ENCODE data around the gene TUBA1A. TPM values are rescaled to one million over a fixed set of nuclear protein-coding genes. Genes with fewer than 3 reads are reported as not detected.
"Not testable (repeated sequence)": the region's sequence is repeated elsewhere in the genome, so short reads cannot be mapped to it uniquely, and the experiment has no call there.

TUBA1A gene
- 433 TPM for polyA plus RNA-seq (ENCODE audit: insufficient read length)
- long read RNA-seq, donor 1, transcript TUBA1A-202 (4 exons, 1,915 nt) = major isoform, 330 of 374 reads
- long read RNA-seq, donor 1, transcript TUBA1A-206 (2 exons, 696 nt) = minor isoform, 5 of 374 reads
- long read RNA-seq, donor 1, transcript TUBA1A-207 (3 exons, 1,384 nt) = minor isoform, 15 of 374 reads
- long read RNA-seq, donor 1, transcript TUBA1A-201 (4 exons, 1,887 nt) = minor isoform, 10 of 374 reads
- long read RNA-seq, donor 1, partial matches to known transcripts = 0 of 374 reads
- long read RNA-seq, donor 1, other reads (novel, unspliced or antisense) = 11 of 374 reads
- long read RNA-seq, donor 2, transcript TUBA1A-207 (3 exons, 1,384 nt) = minor isoform, 7 of 283 reads
- long read RNA-seq, donor 2, transcript TUBA1A-202 (4 exons, 1,915 nt) = major isoform, 262 of 283 reads
- long read RNA-seq, donor 2, transcript TUBA1A-201 (4 exons, 1,887 nt) = minor isoform, 6 of 283 reads
- long read RNA-seq, donor 2, partial matches to known transcripts = 0 of 283 reads
- long read RNA-seq, donor 2, other reads (novel, unspliced or antisense) = 0 of 283 reads
- long read RNA-seq, donor 3, transcript TUBA1A-207 (3 exons, 1,384 nt) = minor isoform, 13 of 241 reads
- long read RNA-seq, donor 3, transcript TUBA1A-202 (4 exons, 1,915 nt) = major isoform, 219 of 241 reads
- long read RNA-seq, donor 3, partial matches to known transcripts = 0 of 241 reads
- long read RNA-seq, donor 3, other reads (novel, unspliced or antisense) = 0 of 241 reads
- long read RNA-seq, donor 4, transcript TUBA1A-207 (3 exons, 1,384 nt) = minor isoform, 7 of 32 reads
- long read RNA-seq, donor 4, transcript TUBA1A-202 (4 exons, 1,915 nt) = major isoform, 22 of 32 reads
- long read RNA-seq, donor 4, partial matches to known transcripts = 0 of 32 reads
- long read RNA-seq, donor 4, other reads (novel, unspliced or antisense) = 0 of 32 reads
- long read RNA-seq, donor 5, transcript TUBA1A-205 (3 exons, 673 nt) = minor isoform, 6 of 442 reads
- long read RNA-seq, donor 5, transcript TUBA1A-202 (4 exons, 1,915 nt) = major isoform, 397 of 442 reads
- long read RNA-seq, donor 5, transcript TUBA1A-207 (3 exons, 1,384 nt) = minor isoform, 23 of 442 reads
- long read RNA-seq, donor 5, transcript TUBA1A-201 (4 exons, 1,887 nt) = minor isoform, 10 of 442 reads
- long read RNA-seq, donor 5, partial matches to known transcripts = 0 of 442 reads
- long read RNA-seq, donor 5, other reads (novel, unspliced or antisense) = 0 of 442 reads
- long read RNA-seq, donor 6, transcript TUBA1A-202 (4 exons, 1,915 nt) = major isoform, 415 of 460 reads
- long read RNA-seq, donor 6, transcript TUBA1A-206 (2 exons, 696 nt) = minor isoform, 5 of 460 reads
- long read RNA-seq, donor 6, transcript TUBA1A-207 (3 exons, 1,384 nt) = minor isoform, 26 of 460 reads
- long read RNA-seq, donor 6, transcript TUBA1A-205 (3 exons, 673 nt) = minor isoform, 10 of 460 reads
- long read RNA-seq, donor 6, partial matches to known transcripts = 0 of 460 reads
- long read RNA-seq, donor 6, other reads (novel, unspliced or antisense) = 0 of 460 reads
- long read RNA-seq, donor 7, transcript TUBA1A-207 (3 exons, 1,384 nt) = minor isoform, 23 of 364 reads
- long read RNA-seq, donor 7, transcript TUBA1A-202 (4 exons, 1,915 nt) = major isoform, 314 of 364 reads
- long read RNA-seq, donor 7, transcript TUBA1A-206 (2 exons, 696 nt) = minor isoform, 6 of 364 reads
- long read RNA-seq, donor 7, transcript TUBA1A-201 (4 exons, 1,887 nt) = minor isoform, 7 of 364 reads
- long read RNA-seq, donor 7, partial matches to known transcripts = 0 of 364 reads
- long read RNA-seq, donor 7, other reads (novel, unspliced or antisense) = 5 of 364 reads
- long read RNA-seq, donor 8, transcript TUBA1A-207 (3 exons, 1,384 nt) = minor isoform, 6 of 133 reads
- long read RNA-seq, donor 8, transcript TUBA1A-202 (4 exons, 1,915 nt) = major isoform, 117 of 133 reads
- long read RNA-seq, donor 8, partial matches to known transcripts = 0 of 133 reads
- long read RNA-seq, donor 8, other reads (novel, unspliced or antisense) = 0 of 133 reads

- DNase-seq = peak; percentile 99
Observed at GRCh38 chr12:49188916-49189367, at the start of gene TUBA1A. Gene TUBA1A, minus strand, starts transcription at chr12:49189080. Its CDS starts 101 bp downstream, at chr12:49188979.

- no peak for DNase-seq
Observed at GRCh38 chr12:49236423-49236822, 47.5 kb upstream of the TUBA1A start.

- DNase-seq = no peak
Observed at GRCh38 chr12:49233842-49234526, 45.1 kb upstream of the TUBA1A start.

- DNase-seq = peak; percentile 60
Observed at GRCh38 chr12:49232940-49233841, 44.3 kb upstream of the TUBA1A start.

GRCh38 chr12:49231878-49232655 lies 43.2 kb upstream of the TUBA1A start:
- DNase-seq = no peak

GRCh38 chr12:49230805-49231194 lies 41.9 kb upstream of the TUBA1A start:
- DNase-seq = no peak

GRCh38 chr12:49230176-49230804 lies 41.4 kb upstream of the TUBA1A start:
- DNase-seq = no peak

GRCh38 chr12:49228653-49229052 lies 39.8 kb upstream of the TUBA1A start:
- no peak for DNase-seq

- no peak for DNase-seq
Observed at GRCh38 chr12:49227713-49228112, 38.8 kb upstream of the TUBA1A start.

GRCh38 chr12:49225576-49226166 lies 36.8 kb upstream of the TUBA1A start:
- no peak for DNase-seq

GRCh38 chr12:49223590-49224369 lies 34.9 kb upstream of the TUBA1A start:
- no peak for DNase-seq

- DNase-seq = no peak
Observed at GRCh38 chr12:49223122-49223521, 34.2 kb upstream of the TUBA1A start.

- no peak for DNase-seq
Observed at GRCh38 chr12:49220972-49221371, 32.1 kb upstream of the TUBA1A start.

- DNase-seq = no peak
Observed at GRCh38 chr12:49219417-49220026, 30.6 kb upstream of the TUBA1A start.

GRCh38 chr12:49212572-49212971 lies 23.7 kb upstream of the TUBA1A start:
- no peak for DNase-seq

GRCh38 chr12:49210703-49211102 lies 21.8 kb upstream of the TUBA1A start:
- not testable (repeated sequence) for DNase-seq
